Neutrophil (primary cell): Measurements from ENCODE around the gene ARF1.

Experiments
- H3K27ac ChIP-seq: fragments of 200-600 bp; sonication (generic); 2 replicates; pipeline ENCODE4 v1.5.1; 2016; ENCODE audit warnings: mild to moderate bottlenecking, moderate library complexity
- H3K27me3 ChIP-seq: fragments of 200-600 bp; sonication (generic); 2 replicates; pipeline ENCODE4 v1.6.0; 2016; ENCODE audit warnings: mild to moderate bottlenecking
- H3K36me3 ChIP-seq: fragments of 200-600 bp; sonication (generic); 2 replicates; pipeline ENCODE4 v1.5.1; 2017
- H3K4me1 ChIP-seq, 2 experiments: fragments of 200-600 bp in 1 of 2; sonication (generic) in 1 of 2; 1 replicate in 1 of 2; 2 replicates in 1 of 2; pipeline versions ENCODE4 v1.5.1 to v1.6.1; 2013 to 2016; ENCODE audit warnings: low read depth in 1 of 2, low read length in 1 of 2, mild to moderate bottlenecking in 1 of 2, moderate library complexity in 1 of 2; ENCODE audit not compliant: control insufficient read depth in 1 of 2, insufficient read depth in 1 of 2
- H3K4me3 ChIP-seq, 2 experiments: fragments of 200-600 bp in 1 of 2; sonication (generic) in 1 of 2; 1 replicate in 1 of 2; 2 replicates in 1 of 2; pipeline ENCODE4 v1.5.1; 2013 to 2016; ENCODE audit warnings: low read depth in 1 of 2, low read length in 1 of 2, mild to moderate bottlenecking in 1 of 2, moderate library complexity in 1 of 2
- H3K9me3 ChIP-seq: fragments of 200-600 bp; sonication (generic); 2 replicates; pipeline ENCODE4 v1.5.1; 2016
- CTCF ChIP-seq: fragments of 200-600 bp; sonication (generic); IDR thresholded peaks from 2 replicates; pipeline ENCODE4 v1.5.1; 2016; ENCODE audit warnings: antibody characterized with exemption

ARF1 gene

GRCh38 chr1:228070173-228070572, 12.3 kb upstream of the ARF1 start:
- TF ChIP-seq CTCF = no peak

GRCh38 chr1:228070851-228071250, 11.7 kb upstream of the ARF1 start:
- no peak overlapping the region for H3K4me3 ChIP-seq
- no peaks in the 10 kb centered on the region for H3K36me3 ChIP-seq
- no peak for TF ChIP-seq CTCF
- no peaks in the 10 kb centered on the region for H3K9me3 ChIP-seq
- H3K4me1 ChIP-seq = no peaks in the 10 kb centered on the region
- no peak overlapping the region for H3K27ac ChIP-seq
- H3K27me3 ChIP-seq = peaks cover 91% of the 10 kb centered on the region

More at GRCh38 chr1:228070173-228070572, 12.3 kb upstream of the ARF1 start:
- Histone ChIP-seq H3K4me3 (no peak overlapping the region), H3K27ac (no peak overlapping the region), H3K4me1 (no peaks in the 10 kb centered on the region), H3K36me3 (no peaks in the 10 kb centered on the region), H3K27me3 (peaks cover 96% of the 10 kb centered on the region), H3K9me3 (no peaks in the 10 kb centered on the region)

GRCh38 chr1:228071839-228072657, 10.5 kb upstream of the ARF1 start:
- H3K36me3 ChIP-seq = no peaks in the 10 kb centered on the region
- H3K4me1 ChIP-seq = no peaks in the 10 kb centered on the region
- no peak for TF ChIP-seq CTCF
- no peak overlapping the region for H3K27ac ChIP-seq
- no peaks in the 10 kb centered on the region for H3K9me3 ChIP-seq
- H3K4me3 ChIP-seq = no peak overlapping the region
- peaks cover 79% of the 10 kb centered on the region for H3K27me3 ChIP-seq

- H3K27ac ChIP-seq = no peak overlapping the region
- no peak for TF ChIP-seq CTCF
- H3K4me1 ChIP-seq = no peaks in the 10 kb centered on the region
- no peaks in the 10 kb centered on the region for H3K36me3 ChIP-seq
- H3K4me3 ChIP-seq = no peak overlapping the region
- H3K27me3 ChIP-seq = peaks cover 73% of the 10 kb centered on the region
- no peaks in the 10 kb centered on the region for H3K9me3 ChIP-seq
Measured at GRCh38 chr1:228072658-228073043, 9.9 kb upstream of the ARF1 start.

- no peak for TF ChIP-seq CTCF
- no peaks in the 10 kb centered on the region for H3K9me3 ChIP-seq
- H3K27me3 ChIP-seq = peaks cover 67% of the 10 kb centered on the region
- H3K27ac ChIP-seq = no peak overlapping the region
- H3K4me3 ChIP-seq = no peak overlapping the region
- H3K36me3 ChIP-seq = no peaks in the 10 kb centered on the region
- peaks cover 4% of the 10 kb centered on the region in 2 experiments for H3K4me1 ChIP-seq
Measured at GRCh38 chr1:228073061-228073856, 9.2 kb upstream of the ARF1 start.
